ENCODE results near the gene MRTFB.

The MRTFB gene

GRCh38 chr16:14240964-14241363 is 169.8 kb downstream of the MRTFB start:
- no peak for DNase-seq

- DNase-seq, result no peak
These were observed 170.5 kb downstream of the MRTFB start for GRCh38 chr16:14241631-14242030.

DNA sequence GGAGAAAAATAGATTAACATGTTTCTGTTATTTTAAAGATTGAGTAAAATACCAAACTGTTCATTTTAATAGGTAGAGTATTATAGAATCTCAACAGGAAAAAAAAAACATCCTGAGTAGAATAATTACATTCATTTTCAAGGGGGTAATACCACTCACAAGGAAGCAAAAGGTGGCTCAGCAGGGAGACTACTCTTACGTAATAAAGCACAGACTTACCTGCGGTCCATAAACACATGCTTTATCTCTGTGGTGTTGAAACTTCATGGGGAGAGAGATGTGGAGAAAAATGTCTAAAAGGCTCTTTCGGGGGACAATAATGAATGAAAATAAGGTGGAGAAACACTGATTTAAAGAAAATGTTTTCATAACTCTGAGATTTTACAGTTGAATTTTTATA is 171.7 kb downstream of the MRTFB start:
- DNase-seq, result no peak

- DNase-seq, result no peak
These were observed 173.3 kb downstream of the MRTFB start for GRCh38 chr16:14244196-14245010.

- DNase-seq, result no peak
These were observed 177.7 kb downstream of the MRTFB start for GRCh38 chr16:14248791-14249190.

- DNase-seq, result peak; percentile 1
These were observed 178.3 kb downstream of the MRTFB start for GRCh38 chr16:14249291-14250032.

DNA sequence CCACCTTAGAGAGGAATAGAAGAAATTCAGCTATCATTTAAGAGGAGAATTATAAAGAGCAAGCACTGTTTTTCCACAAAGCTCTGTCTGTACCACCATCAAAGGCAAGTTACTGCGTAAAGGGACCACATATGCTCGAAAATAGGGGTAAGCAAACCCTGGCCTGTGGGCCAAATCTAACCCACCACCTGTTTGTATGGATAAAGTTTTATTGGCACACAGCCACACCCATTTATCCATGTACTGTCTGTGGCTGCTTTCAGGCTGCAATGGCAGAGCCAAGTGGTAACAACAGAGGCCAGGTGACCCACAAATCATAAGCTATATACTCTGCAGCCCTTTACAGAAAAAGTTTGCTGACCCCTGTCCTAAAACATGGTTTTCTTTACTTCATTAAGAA is 180.3 kb downstream of the MRTFB start:
- DNase-seq, result no peak

DNA sequence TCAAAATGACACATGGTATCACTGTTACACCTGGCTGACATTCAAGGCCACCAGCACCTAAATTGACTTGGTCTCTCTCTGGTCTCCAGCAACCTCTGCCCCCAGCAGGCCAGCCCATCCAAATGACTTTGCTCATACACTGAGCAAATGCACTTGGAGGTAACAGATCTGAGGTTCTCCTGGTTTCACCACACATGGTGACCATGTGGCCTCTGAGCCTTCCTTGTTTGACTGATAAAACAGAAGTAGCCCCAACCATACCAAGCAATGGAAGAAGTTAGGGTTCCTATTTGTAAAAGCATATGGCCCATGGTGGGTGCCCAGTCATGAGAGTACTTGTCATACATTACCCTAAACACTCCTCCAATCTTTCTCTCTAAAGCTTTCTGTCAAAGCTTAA is 181.7 kb downstream of the MRTFB start:
- no peak for DNase-seq

GRCh38 chr16:14263011-14263410 is 191.9 kb downstream of the MRTFB start:
- no peak for DNase-seq

- DNase-seq, result no peak
These were observed 192.7 kb downstream of the MRTFB start for GRCh38 chr16:14263769-14264168.

DNA sequence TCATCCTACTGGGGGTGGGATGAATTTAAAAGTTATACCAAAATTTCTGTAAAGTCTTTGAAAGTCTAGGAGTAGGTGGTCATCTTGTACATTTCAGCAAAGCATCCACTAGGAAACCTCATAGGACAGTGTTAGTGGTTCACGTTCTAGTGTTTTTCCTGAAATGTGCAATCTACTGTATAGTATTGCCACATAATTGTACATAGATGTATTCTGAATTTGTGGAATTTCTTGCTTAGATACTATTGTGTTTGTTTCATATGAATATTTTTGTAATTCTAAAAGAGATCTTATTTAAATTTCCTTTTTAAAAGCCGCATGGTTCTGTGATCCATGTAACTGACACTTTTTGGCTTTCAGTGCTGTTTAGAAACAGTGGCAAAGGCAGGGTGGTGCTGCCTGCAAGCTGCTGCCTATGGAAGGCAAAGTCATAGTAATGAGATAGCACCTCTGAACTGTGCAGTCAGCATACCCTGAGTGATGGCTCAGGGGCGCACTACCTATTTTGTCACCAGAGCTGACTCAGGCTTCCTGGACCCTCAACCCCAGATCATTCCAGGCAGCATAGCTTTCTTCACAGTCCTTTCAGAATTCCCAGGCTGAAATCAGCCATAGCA is 193.3 kb downstream of the MRTFB start:
- no peak for DNase-seq

- DNase-seq, result no peak
These were observed 197.0 kb downstream of the MRTFB start for GRCh38 chr16:14268073-14268472.

DNA sequence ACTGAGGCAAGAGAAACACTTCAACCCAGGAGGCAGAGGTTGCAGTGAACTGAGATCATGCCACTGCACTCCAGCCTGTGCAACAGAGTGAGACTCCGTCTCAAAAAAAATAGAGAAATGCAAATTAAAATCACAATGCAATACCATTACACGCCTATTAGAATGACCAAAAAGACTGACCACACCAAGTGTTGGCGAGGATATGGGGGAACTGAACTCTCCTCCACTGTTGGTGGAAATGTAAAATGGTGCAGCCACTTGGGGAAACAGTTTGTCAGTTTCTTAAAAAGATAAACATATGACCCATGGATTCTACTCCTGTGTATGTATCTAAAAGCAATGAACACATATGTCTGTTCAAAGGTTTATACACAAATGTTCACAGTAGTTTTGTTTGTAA is 204.8 kb downstream of the MRTFB start:
- DNase-seq, result no peak

- no peak for DNase-seq
These were observed 207.6 kb downstream of the MRTFB start for GRCh38 chr16:14278749-14279148.

DNA sequence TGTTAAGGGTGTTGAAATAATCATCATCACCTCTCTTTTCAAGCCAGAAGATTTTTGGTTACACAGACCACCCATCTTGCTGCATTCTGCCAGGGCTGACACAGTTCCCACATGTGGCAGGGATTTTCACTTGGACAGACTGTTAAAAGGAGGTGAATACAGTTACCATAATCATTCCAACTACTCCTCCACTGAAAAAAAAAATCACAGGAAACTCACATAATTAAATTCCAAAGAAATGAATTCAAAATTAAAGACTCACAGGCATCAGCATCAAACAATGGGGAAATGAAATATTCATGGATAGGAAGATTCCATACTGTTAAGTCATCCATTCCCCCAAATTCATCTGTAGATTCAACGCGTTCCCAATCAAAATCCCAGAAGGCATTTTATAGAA is 209.4 kb downstream of the MRTFB start:
- DNase-seq, result no peak

DNA sequence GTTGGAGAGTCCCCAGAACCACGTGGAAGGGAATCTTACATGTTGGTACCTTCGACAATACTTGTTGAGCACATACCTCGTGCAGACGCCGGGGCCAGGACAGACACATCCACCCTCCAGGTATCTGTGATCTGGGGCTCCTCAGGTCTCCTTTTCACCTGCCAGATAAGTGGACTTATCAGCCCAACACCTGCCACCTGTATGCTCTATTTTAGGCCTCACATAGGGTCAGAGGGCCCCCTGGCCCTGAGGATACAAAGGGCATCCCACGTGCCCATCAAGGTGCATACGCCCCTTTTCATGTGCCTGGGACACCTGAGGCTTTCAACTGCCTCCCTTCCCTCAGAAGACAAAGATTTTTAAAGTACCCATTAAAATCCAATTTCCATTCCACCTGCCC is 212.7 kb downstream of the MRTFB start:
- DNase-seq, result no peak

GRCh38 chr16:14284371-14284770 is 213.3 kb downstream of the MRTFB start:
- DNase-seq, result peak; percentile 7

DNA sequence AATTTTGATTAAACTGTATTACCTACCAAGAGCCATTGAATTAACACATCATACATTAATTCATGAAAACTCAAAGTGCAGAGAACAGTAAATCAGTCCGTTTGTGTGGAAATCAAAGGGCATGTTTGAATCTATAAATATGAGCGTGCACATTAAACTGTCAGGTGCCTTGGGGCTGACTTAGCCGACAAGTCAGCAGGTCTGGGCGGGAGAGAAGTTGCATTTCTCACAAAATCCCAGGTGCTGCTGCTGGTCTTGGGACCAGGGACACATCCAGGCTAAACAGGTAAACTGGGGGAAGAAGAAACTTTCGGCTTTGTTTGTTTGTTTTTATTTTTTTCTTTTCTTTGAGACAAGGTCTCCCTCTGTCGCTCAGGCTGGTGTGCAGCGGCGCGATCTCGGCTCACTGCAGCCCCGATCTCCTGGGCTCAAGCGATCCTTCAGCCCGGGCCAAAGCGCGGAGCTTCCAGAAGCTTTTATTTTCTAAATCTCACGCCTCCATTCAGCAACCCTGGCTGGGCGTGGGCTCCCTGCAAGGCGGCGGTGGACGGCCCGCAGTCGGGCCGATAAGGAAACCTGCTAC is 213.9 kb downstream of the MRTFB start:
- DNase-seq, result peak; percentile 46

DNA sequence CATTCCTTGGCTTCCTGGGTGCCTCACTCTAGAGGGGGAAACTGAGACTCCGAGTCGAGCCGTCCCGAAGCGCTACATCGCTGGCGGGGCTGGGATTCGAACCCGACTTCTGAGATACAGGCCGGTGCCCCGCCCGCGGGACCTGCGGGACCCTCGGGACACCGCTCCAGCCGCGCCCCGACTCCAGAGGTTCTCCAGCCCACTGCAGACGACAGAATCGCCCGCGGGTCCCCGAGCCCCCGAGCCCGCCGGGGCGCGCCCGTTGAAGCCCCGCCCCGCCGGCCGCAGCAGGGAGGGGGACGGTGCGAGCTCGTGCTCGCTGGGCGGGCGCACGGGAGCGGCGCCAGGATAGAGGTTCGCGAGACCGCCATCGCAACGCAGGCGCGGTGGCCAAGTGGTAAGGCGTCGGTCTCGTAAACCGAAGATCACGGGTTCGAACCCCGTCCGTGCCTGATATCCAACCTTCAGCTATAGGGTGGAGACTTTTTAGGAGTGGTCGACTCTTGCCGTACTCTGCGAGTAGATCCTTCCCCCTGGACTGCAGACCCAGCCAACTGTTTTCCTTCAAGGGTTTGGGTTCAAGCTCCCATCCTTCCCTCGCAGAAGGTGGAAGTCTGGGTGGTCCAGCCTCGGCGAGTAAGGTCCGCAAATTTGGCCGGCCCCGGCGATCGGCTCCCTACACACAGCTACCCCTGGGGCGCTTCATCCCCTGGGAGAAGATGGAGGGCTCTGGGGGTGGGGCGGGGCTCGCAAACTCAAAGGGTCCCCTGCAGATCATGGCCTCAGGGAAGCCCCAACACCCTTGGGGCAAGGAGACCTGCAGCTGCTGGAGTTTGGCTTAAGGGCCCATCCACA is 214.6 kb downstream of the MRTFB start:
- peak; percentile 75 for DNase-seq

GRCh38 chr16:14286368-14287230 is 215.5 kb downstream of the MRTFB start:
- DNase-seq, result peak; percentile 1

DNA sequence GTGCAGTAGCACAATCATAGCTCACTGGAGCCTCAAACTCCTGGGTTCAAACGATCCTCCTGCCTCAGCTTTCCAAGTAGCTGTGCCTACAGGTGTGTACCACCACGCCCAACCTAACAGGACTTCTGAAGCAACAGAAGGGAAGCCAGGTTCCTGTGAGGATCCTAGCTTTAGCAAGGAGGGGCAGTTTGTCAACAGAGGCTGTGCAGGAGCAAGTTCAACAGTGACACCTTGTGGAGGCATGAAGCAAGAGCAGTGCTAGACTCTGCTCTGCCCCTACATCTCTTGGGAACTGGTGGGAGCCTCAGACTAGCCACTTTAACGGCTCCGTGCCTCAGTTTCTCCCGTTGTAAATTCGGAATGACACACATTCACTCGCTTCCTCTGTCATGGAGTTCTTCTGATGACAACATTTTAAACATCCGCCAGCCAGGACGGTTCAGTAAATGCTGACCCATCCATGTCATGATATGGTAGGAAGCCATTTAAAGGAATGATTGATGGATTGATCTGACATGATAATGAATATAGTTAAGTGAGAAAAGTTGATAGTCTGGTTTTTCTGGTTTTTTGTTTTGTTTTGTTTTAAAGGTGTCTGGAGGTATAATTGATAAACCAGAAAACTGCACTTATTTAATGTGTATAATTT is 218.7 kb downstream of the MRTFB start:
- DNase-seq, result peak; percentile 74

All from NCI-H748 treated with DMSO at 0.1 percent for 48 hours (cell line).